ENCODE data around the gene NUBP1.

DNA sequence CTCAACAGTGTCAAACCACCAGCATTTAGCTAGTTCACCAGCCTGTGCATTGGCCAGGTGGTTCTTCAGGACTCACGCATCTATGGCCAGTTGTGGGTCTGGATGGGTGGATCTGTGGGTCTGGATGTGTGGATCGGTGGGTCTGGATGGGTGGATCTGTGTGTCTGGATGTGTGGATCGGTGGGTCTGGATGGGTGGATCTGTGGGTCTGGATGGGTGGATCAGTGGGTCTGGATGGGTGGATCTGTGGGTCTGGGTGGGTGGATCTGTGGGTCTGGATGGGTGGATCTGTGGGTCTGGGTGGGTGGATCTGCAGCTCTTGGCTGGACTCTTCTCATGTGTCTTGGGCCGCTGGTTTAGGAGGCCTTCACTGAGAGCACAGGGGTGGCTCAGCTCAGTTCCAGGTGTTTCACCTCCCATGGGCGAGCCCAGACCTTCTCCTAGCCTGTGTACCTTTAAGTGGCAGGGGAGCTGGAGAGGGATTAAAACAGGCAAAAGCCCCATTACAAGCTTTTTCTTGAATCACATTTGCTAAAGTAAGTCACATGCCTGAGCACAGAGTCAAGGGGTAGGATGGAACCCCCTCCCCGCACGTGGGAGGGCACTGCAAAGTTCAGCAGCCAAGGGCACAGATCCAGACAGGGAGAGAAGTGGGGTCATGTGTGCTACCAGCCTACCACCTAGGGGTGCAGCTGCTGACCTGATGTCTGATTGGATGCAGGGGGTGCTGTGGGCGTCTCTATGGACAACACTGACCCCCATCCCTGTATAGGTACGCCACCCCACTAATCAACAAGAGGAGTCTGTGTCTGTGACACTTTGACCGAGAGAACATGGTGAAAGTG is 3.4 kb upstream of the NUBP1 start:
- TF ChIP-seq, protein P1, sequence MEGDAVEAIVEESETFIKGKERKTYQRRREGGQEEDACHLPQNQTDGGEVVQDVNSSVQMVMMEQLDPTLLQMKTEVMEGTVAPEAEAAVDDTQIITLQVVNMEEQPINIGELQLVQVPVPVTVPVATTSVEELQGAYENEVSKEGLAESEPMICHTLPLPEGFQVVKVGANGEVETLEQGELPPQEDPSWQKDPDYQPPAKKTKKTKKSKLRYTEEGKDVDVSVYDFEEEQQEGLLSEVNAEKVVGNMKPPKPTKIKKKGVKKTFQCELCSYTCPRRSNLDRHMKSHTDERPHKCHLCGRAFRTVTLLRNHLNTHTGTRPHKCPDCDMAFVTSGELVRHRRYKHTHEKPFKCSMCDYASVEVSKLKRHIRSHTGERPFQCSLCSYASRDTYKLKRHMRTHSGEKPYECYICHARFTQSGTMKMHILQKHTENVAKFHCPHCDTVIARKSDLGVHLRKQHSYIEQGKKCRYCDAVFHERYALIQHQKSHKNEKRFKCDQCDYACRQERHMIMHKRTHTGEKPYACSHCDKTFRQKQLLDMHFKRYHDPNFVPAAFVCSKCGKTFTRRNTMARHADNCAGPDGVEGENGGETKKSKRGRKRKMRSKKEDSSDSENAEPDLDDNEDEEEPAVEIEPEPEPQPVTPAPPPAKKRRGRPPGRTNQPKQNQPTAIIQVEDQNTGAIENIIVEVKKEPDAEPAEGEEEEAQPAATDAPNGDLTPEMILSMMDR (IDR thresholded peaks at IDR 0.05; ENCODE audit: insufficient read depth, low read length): no peak
- TF ChIP-seq GABPA (IDR thresholded peaks at IDR 0.05; ENCODE audit: low read depth): no peak
- TF ChIP-seq POLR2AphosphoS5 (IDR thresholded peaks at IDR 0.05; ENCODE audit: low read depth): no peak
